ENCODE measurements around the gene CSNK1G1.

DNA sequence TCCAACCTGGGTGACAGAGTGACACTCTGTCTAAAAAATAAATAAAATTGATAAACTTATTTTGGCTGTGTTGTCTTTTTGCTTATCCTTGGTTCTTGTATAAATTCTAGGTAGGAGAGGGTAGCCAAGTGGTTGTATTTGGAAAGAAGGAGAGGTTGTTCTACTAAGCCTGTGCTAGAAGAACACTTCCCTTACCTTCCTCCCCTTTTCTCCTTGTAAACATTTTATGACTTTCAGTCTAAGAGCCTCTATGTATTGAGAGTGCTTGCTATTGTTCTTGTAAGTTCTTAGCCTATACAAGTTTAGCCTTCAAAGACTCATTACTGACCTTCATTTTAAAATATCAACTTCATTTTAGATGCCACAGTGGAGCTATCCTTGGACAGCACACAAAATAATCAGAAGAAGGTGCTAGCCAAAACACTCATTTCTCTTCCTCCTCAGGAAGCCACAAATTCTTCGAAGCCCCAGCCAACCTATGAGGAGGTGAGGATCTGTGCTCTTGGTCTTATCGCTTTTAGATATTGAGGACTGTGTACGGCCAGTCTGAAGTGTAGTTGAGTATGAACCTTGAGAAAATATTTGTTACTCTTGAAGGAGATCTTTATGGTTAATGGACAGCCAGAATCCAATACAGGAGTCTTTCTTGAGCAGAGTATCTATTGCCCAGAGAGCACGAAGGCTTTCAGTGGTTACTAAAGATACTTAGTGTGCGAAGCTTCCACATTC, 238.1 kb downstream of the CSNK1G1 start:
- TF ChIP-seq, protein P1, sequence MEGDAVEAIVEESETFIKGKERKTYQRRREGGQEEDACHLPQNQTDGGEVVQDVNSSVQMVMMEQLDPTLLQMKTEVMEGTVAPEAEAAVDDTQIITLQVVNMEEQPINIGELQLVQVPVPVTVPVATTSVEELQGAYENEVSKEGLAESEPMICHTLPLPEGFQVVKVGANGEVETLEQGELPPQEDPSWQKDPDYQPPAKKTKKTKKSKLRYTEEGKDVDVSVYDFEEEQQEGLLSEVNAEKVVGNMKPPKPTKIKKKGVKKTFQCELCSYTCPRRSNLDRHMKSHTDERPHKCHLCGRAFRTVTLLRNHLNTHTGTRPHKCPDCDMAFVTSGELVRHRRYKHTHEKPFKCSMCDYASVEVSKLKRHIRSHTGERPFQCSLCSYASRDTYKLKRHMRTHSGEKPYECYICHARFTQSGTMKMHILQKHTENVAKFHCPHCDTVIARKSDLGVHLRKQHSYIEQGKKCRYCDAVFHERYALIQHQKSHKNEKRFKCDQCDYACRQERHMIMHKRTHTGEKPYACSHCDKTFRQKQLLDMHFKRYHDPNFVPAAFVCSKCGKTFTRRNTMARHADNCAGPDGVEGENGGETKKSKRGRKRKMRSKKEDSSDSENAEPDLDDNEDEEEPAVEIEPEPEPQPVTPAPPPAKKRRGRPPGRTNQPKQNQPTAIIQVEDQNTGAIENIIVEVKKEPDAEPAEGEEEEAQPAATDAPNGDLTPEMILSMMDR (IDR thresholded peaks at IDR 0.05), result no peak
- TF ChIP-seq POLR2A (IDR thresholded peaks at IDR 0.05), result no peak
- no peak for TF ChIP-seq POLR2AphosphoS5 (IDR thresholded peaks at IDR 0.05)
- no peak for TF ChIP-seq EP300 (IDR thresholded peaks at IDR 0.05)
